Measurements from ENCODE around the gene KCNMA1.

DNA sequence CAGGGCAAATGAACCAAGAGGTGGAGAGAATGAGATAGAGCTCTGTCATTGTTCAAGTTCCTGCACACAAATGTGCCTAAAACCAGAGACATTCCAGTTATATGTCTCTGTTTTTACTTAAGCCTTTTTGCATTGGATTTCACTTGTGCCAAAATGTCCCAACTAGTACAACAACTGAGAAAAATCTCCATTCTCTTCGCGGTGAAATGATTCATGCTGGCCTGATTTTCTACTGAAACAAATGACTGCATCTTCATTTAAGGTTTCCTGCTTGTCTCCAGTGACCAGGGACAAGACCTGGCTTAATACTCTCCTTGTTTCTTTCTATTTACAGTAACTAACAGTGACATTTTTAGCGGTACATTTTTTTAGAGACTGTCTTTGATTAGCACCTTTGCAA, 714.9 kb downstream of the KCNMA1 start:
- TF ChIP-seq POLR2AphosphoS5 (IDR thresholded peaks at IDR 0.05) (no peak), EP300 (IDR thresholded peaks at IDR 0.05; ENCODE audit: low read depth) (no peak), POLR2A (IDR thresholded peaks at IDR 0.05) (no peak)
- TF ChIP-seq, protein P1, sequence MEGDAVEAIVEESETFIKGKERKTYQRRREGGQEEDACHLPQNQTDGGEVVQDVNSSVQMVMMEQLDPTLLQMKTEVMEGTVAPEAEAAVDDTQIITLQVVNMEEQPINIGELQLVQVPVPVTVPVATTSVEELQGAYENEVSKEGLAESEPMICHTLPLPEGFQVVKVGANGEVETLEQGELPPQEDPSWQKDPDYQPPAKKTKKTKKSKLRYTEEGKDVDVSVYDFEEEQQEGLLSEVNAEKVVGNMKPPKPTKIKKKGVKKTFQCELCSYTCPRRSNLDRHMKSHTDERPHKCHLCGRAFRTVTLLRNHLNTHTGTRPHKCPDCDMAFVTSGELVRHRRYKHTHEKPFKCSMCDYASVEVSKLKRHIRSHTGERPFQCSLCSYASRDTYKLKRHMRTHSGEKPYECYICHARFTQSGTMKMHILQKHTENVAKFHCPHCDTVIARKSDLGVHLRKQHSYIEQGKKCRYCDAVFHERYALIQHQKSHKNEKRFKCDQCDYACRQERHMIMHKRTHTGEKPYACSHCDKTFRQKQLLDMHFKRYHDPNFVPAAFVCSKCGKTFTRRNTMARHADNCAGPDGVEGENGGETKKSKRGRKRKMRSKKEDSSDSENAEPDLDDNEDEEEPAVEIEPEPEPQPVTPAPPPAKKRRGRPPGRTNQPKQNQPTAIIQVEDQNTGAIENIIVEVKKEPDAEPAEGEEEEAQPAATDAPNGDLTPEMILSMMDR (IDR thresholded peaks at IDR 0.05), result no peak
